Mesodermal cell (in vitro differentiated cells): ENCODE data around the gene OR52I1.

ENCODE experiments used
- H3K27ac ChIP-seq: 2 replicates; pipeline ENCODE4 v1.7.0; 2013; ENCODE audit warnings: mild to moderate bottlenecking, low read depth, low read length, moderate library complexity; ENCODE audit not compliant: severe bottlenecking
- H3K36me3 ChIP-seq: 2 replicates; pipeline ENCODE4 v1.7.1; 2013; ENCODE audit warnings: mild to moderate bottlenecking, low read length, moderate library complexity; ENCODE audit not compliant: control insufficient read depth, insufficient read depth
- H3K4me1 ChIP-seq: one replicate; pipeline ENCODE4 v1.7.1; 2013; ENCODE audit warnings: mild to moderate bottlenecking, low read length; ENCODE audit not compliant: insufficient read depth, control insufficient read depth, poor library complexity, severe bottlenecking
- H3K4me3 ChIP-seq: 2 replicates; pipeline ENCODE4 v1.7.0; 2013; ENCODE audit warnings: low read length, control low read depth, mild to moderate bottlenecking; ENCODE audit not compliant: insufficient read depth, poor library complexity, severe bottlenecking; ENCODE audit errors: extremely low read depth
- H3K9me3 ChIP-seq: 2 replicates; pipeline ENCODE4 v1.7.1; 2013; ENCODE audit warnings: mild to moderate bottlenecking, low read length, moderate library complexity; ENCODE audit not compliant: control insufficient read depth
- WGBS, 2 experiments: methylation state at CpG; one replicate each; pipeline ENCODE4 v1.1.5; 2013; ENCODE audit warnings: missing lambda C conversion rate in 2 of 2; ENCODE audit not compliant: insufficient coverage in 2 of 2; 5-methylcytosine and 5-hydroxymethylcytosine counted together

OR52I1 gene

GRCh38 chr11:4577761-4578160 is 16.1 kb upstream of the OR52I1 start:
- Histone ChIP-seq H3K36me3 (no peaks in the 10 kb centered on the region), H3K27ac (no peak overlapping the region), H3K4me3 (no peak overlapping the region), H3K4me1 (no peaks in the 10 kb centered on the region), H3K9me3 (no peaks in the 10 kb centered on the region)
- 100% methylated on average over 1 of the region's 2 CpGs; no CpG with 5 or more reads in 1 of the 2 experiments for WGBS, 2 experiments

DNA sequence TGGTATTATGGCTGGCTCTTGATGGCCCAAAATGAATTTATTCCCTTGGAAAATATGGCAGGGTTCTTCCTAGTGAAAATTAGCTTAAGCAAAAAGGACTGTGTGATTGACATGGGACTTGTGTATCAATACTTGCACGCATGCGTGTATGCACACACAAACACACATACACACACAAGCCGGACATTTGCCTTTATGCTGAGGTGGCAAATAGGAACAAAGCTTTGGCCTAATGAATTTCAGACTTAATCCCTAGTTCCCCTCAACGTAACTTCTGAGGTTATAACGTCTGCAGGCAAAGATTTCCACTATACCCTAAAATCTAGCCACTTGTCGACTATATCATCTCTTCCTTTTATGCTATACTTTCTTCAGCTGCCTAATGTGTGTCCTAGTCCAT is 15.2 kb upstream of the OR52I1 start:
- no peak overlapping the region for H3K27ac ChIP-seq
- H3K36me3 ChIP-seq = no peaks in the 10 kb centered on the region
- no peaks in the 10 kb centered on the region for H3K9me3 ChIP-seq
- H3K4me3 ChIP-seq = no peak overlapping the region
- H3K4me1 ChIP-seq = no peaks in the 10 kb centered on the region
- 88 to 94% methylated on average over 4 to 5 of the region's 6 CpGs for WGBS, 2 experiments

DNA sequence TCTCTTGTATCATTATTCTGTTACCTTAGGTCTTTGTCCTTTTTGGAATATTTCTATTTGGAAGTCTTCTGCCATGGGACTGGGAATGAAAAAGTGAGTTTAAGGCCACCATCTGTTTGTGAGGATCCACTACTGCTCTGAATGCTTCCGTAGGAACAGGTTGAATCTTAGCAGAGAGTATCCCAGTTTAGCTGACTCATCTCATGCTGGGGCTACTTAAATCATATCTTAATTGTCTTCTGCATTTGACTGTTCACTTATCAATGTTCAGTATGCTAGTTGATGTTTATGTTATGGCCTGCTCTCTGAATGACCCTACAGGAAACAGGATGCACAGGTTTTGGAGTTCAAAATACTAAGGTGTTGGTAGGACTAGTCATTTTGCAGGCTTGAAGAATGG is 13.7 kb upstream of the OR52I1 start:
- no peak overlapping the region for H3K27ac ChIP-seq
- no peak overlapping the region for H3K4me3 ChIP-seq
- H3K36me3 ChIP-seq = no peaks in the 10 kb centered on the region
- WGBS, 2 experiments = 100% methylated on average over 1 of the region's 1 CpG; no CpG with 5 or more reads in 1 of the 2 experiments
- H3K4me1 ChIP-seq = no peaks in the 10 kb centered on the region
- H3K9me3 ChIP-seq = no peaks in the 10 kb centered on the region

GRCh38 chr11:4581443-4581842 is 12.4 kb upstream of the OR52I1 start, which contains the start of gene OR52I2:
Gene OR52I2 (plus strand): TSS chr11:4581743.
- no peak within 1 kb of the TSS for H3K4me3 ChIP-seq
- no peaks in the 10 kb centered on the region for H3K36me3 ChIP-seq
- H3K9me3 ChIP-seq = no peaks in the 10 kb centered on the region
- no peaks in the 10 kb centered on the region for H3K4me1 ChIP-seq
- H3K27ac ChIP-seq = no peak within 1 kb of the TSS

DNA sequence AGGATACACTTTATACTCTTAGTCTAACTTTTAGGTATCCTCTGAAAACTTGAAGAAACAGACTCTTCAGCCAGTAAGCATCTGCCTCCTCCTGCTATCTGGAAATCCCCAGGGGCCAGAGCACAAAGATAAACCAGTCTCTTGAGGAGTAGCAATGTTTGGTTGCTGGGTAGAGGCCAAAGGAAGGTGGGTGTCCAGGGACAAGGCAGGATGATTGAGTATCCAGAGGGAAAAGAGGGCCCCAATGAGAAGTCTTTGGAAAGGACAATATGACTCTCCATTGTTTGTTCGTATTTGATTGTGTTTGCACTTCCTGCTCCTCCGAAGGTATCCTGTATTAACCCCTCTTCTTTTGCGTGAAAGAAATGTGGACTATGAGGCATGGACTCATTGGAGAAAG is 4.8 kb upstream of the OR52I1 start:
- no peak overlapping the region for H3K4me3 ChIP-seq
- H3K27ac ChIP-seq = no peak overlapping the region
- H3K36me3 ChIP-seq = no peaks in the 10 kb centered on the region
- no peaks in the 10 kb centered on the region for H3K9me3 ChIP-seq
- no peaks in the 10 kb centered on the region for H3K4me1 ChIP-seq
- WGBS, 2 experiments = 80% methylated on average over 1 of the region's 3 CpGs; no CpG with 5 or more reads in 1 of the 2 experiments

DNA sequence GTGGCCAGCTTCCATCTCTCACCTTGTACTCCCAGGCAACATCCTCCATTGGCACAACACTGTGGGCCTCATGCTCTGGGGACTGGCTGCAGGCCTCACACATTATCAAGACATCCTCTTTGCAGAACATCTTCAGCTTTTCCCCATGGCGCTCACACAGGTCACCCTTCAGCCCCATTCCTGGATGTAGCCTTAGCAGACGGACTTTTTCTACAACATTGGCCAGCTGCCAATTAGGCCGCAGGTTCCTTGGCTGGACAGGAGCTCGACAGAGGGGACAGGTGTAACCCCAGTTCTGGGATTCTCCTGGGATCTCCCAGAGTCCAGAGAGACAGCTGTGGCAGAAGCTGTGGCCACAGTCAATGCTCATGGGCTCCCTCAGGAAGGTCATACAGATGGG is 11.2 kb downstream of the OR52I1 start:
- Histone ChIP-seq H3K4me1 (no peaks in the 10 kb centered on the region), H3K9me3 (no peaks in the 10 kb centered on the region), H3K36me3 (peaks cover 8% of the 10 kb centered on the region), H3K27ac (no peak overlapping the region), H3K4me3 (no peak overlapping the region)
- WGBS, 2 experiments = 89 to 95% methylated on average over 4 of the region's 4 CpGs

- H3K9me3 ChIP-seq = no peaks in the 10 kb centered on the region
- no peak overlapping the region for H3K27ac ChIP-seq
- 80 to 100% methylated on average over 1 of the region's 1 CpG for WGBS, 2 experiments
- H3K4me3 ChIP-seq = no peak overlapping the region
- peaks cover under 1% of the 10 kb centered on the region for H3K36me3 ChIP-seq
- H3K4me1 ChIP-seq = no peaks in the 10 kb centered on the region
These were observed 12.6 kb downstream of the OR52I1 start for GRCh38 chr11:4606231-4607015.

DNA sequence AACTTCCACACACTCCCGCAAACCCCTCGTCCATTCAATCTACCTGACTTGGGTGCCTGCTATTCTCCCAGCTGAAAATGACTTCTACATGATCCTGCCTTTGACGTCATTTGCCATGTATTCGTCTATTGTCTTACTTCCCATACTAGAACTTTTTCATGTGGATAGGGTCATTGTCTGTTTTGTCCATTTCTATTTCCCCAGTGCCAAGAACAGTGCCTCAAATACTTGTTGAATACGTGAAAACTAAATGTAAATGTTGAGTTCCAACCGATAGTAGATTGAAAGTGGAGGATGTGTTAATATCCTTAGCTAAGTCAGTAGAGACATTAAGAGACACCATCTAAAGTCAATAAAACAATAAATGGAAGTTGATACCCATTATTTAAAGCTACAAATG is 13.3 kb downstream of the OR52I1 start:
- H3K27ac ChIP-seq = no peak overlapping the region
- WGBS, 2 experiments = 76 to 93% methylated on average over 3 to 4 of the region's 6 CpGs

GRCh38 chr11:4607781-4608666 is 14.2 kb downstream of the OR52I1 start, which contains the start of gene TRIM68:
Gene TRIM68 (minus strand): TSS chr11:4608231. CDS start chr11:4605504, 2,727 bp downstream.
- H3K9me3 ChIP-seq = no peaks in the 10 kb centered on the region
- H3K4me1 ChIP-seq = no peaks in the 10 kb centered on the region
- peak within 1 kb of the TSS; percentile 58 for H3K4me3 ChIP-seq
- WGBS, 2 experiments = 8% methylated on average over 29 to 33 of the region's 43 CpGs
- H3K27ac ChIP-seq = peak within 1 kb of the TSS; percentile 86
- no peaks in the 10 kb centered on the region for H3K36me3 ChIP-seq

More for the DNA sequence above, 13.3 kb downstream of the OR52I1 start:
- H3K9me3 ChIP-seq = no peaks in the 10 kb centered on the region
- H3K36me3 ChIP-seq = no peaks in the 10 kb centered on the region
- no peaks in the 10 kb centered on the region for H3K4me1 ChIP-seq
- peak overlapping the region; percentile 58 for H3K4me3 ChIP-seq

GRCh38 chr11:4610258-4610935 is 16.6 kb downstream of the OR52I1 start:
- H3K36me3 ChIP-seq = no peaks in the 10 kb centered on the region
- H3K4me3 ChIP-seq = no peak overlapping the region
- 50 to 82% methylated on average over 1 to 2 of the region's 3 CpGs for WGBS, 2 experiments
- H3K27ac ChIP-seq = no peak overlapping the region
- H3K4me1 ChIP-seq = no peaks in the 10 kb centered on the region
- no peaks in the 10 kb centered on the region for H3K9me3 ChIP-seq
